H1 (cell line): Measurements from ENCODE around the gene NOP9. TPM values are rescaled to one million over a fixed set of nuclear protein-coding genes. Genes with fewer than 3 reads are reported as not detected.

Source experiments
- CREB1 ChIP-seq: IDR thresholded peaks from 2 replicates; pipeline ENCODE4 v1.6.1; 2012; ENCODE audit warnings: inconsistent platforms
- GTF2F1 ChIP-seq: IDR thresholded peaks from 2 replicates; pipeline ENCODE4 v1.6.1; 2012; ENCODE audit warnings: low read depth, low read length, improper control_type of control experiment, borderline replicate concordance
- POLR2A ChIP-seq, 2 experiments: IDR thresholded peaks; 1 replicate in 1 of 2; 2 replicates in 1 of 2; pipeline ENCODE4 v1.6.1; 2011; ENCODE audit warnings: low read depth in 2 of 2, low read length in 2 of 2, mild to moderate bottlenecking in 2 of 2; ENCODE audit errors: control extremely low read depth in 1 of 2
- RNF2 ChIP-seq: fragments of 200-900, 300-1000 bp; sonication (generic); IDR thresholded peaks from 2 replicates; pipeline ENCODE4 v1.7.1; 2016; ENCODE audit warnings: borderline replicate concordance, low read depth, mild to moderate bottlenecking, antibody characterized with exemption, low read length; ENCODE audit not compliant: poor library complexity, severe bottlenecking; ENCODE audit errors: missing control alignments
- polyA plus RNA-seq, 7 experiments: library from polyadenylated mRNA; depleted of rRNA in 3 of 7; stranded (reverse) in 5 of 7; unstranded in 2 of 7; fragments of >200 nt in 5 of 7; fragments of 200-250 nt in 2 of 7; gene quantifications; 1 replicate in 5 of 7; 2 replicates in 1 of 7; 4 replicates in 1 of 7; pipeline versions ENCODE4 v1.2.1 to v1.2.3, GENCODE V29; 2011 to 2013; ENCODE audit warnings: missing spikeins in 2 of 7, mixed read lengths in 2 of 7
- total RNA-seq: library from RNA; stranded (reverse); fragmentation: NEBNext Ultra II Directional; extraction: Animal tissue kit (Norgen Biotek cat#: 25700); gene quantifications from 2 replicates; pipeline ENCODE4 v1.2.1, GENCODE V29; 2021

Gene NOP9
- total and polyA plus RNA-seq, 2 of the 8 experiments (the other 6 are each of a cell fraction or from before 2014, with no cell fraction given), result 17.8 to 34.8 TPM

GRCh38 chr14:24298892-24299254 is 777 bp upstream of the NOP9 start (continued):
- TF ChIP-seq GTF2F1 (no peak), POLR2A (IDR thresholded peaks at IDR 0.05; ENCODE audit: control extremely low read depth in 1 of 2, low read depth in 2 of 2, low read length in 2 of 2) (no peak), RNF2 (no peak), CREB1 (no peak)
